ENCODE measurements around the gene TUBA1C.

DNA sequence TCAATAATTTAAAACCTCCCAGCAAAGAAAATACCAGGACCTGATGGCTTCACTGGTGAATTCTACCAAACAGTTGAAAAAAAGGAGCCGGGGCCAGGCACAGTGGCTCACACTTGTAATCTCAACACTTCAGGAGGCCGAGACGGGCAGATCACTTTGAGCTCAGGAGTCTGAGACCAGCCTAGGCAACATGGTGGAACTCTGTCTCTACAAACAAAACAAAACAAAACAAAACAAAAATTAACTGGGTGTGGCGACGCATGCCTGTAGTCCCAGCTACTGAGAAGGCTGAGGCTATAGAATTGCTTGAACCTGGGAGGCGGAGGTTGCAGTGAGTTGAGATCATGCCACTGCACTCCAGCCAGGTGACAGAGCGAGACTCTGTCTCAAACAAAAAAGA lies 44.5 kb downstream of the TUBA1C start:
- TF ChIP-seq ZNF791 (tag by site-specific recombination; IDR thresholded peaks at IDR 0.05) (no peak), ATF2 (tag by site-specific recombination; IDR thresholded peaks at IDR 0.05; ENCODE audit: low read depth) (no peak), ZNF707 (tag by site-specific recombination; IDR thresholded peaks at IDR 0.05) (no peak), ZNF768 (tag by site-specific recombination; IDR thresholded peaks at IDR 0.05) (no peak), ZSCAN23 (tag by site-specific recombination; IDR thresholded peaks at IDR 0.05) (no peak), WT1 (tag by site-specific recombination; IDR thresholded peaks at IDR 0.05) (no peak)
- TF ChIP-seq, protein P1, sequence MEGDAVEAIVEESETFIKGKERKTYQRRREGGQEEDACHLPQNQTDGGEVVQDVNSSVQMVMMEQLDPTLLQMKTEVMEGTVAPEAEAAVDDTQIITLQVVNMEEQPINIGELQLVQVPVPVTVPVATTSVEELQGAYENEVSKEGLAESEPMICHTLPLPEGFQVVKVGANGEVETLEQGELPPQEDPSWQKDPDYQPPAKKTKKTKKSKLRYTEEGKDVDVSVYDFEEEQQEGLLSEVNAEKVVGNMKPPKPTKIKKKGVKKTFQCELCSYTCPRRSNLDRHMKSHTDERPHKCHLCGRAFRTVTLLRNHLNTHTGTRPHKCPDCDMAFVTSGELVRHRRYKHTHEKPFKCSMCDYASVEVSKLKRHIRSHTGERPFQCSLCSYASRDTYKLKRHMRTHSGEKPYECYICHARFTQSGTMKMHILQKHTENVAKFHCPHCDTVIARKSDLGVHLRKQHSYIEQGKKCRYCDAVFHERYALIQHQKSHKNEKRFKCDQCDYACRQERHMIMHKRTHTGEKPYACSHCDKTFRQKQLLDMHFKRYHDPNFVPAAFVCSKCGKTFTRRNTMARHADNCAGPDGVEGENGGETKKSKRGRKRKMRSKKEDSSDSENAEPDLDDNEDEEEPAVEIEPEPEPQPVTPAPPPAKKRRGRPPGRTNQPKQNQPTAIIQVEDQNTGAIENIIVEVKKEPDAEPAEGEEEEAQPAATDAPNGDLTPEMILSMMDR (tag by site-specific recombination; IDR thresholded peaks at IDR 0.05) = no peak
- TF ChIP-seq, protein P2, sequence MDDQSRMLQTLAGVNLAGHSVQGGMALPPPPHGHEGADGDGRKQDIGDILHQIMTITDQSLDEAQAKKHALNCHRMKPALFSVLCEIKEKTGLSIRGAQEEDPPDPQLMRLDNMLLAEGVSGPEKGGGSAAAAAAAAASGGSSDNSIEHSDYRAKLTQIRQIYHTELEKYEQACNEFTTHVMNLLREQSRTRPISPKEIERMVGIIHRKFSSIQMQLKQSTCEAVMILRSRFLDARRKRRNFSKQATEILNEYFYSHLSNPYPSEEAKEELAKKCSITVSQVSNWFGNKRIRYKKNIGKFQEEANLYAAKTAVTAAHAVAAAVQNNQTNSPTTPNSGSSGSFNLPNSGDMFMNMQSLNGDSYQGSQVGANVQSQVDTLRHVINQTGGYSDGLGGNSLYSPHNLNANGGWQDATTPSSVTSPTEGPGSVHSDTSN (CRISPR knock-in tag; IDR thresholded peaks at IDR 0.05) = no peak
